Stimulated activated CD4-positive, alpha-beta T cell treated with anti-CD3 and anti-CD28 coated beads, Interleukin-2, amount 100 ng/mL, for 4 hours (primary cell): ENCODE results near the gene CSNK2A1.
A peak's percentile ranks its signal among the peaks of the same experiment; 100 is the strongest.
"Not testable (repeated sequence)": the region's sequence is repeated elsewhere in the genome, so short reads cannot be mapped to it uniquely, and the experiment has no call there.

Source experiments
- DNase-seq: peaks from one replicate; pipeline ENCODE4 v3.0.0-alpha.2; 2020; ENCODE audit warnings: low read depth

Gene CSNK2A1

GRCh38 chr20:543369-544152 is at the start of gene CSNK2A1:
TSS of gene CSNK2A1 (minus strand) at chr20:543790. CDS start at chr20:508551, 35,239 bp downstream.
- peak; percentile 95 for DNase-seq

GRCh38 chr20:592506-592905 is 48.9 kb upstream of the CSNK2A1 start:
- DNase-seq = no peak

GRCh38 chr20:591941-592340 is 48.4 kb upstream of the CSNK2A1 start:
- no peak for DNase-seq

GRCh38 chr20:588932-589672 is 45.5 kb upstream of the CSNK2A1 start:
- no peak for DNase-seq

GRCh38 chr20:588476-588875 is 44.9 kb upstream of the CSNK2A1 start:
- no peak for DNase-seq

GRCh38 chr20:584971-585301 is 41.3 kb upstream of the CSNK2A1 start:
- DNase-seq = no peak

GRCh38 chr20:584161-584970 is 40.8 kb upstream of the CSNK2A1 start:
- DNase-seq = no peak

- DNase-seq = no peak
These were observed 38.6 kb upstream of the CSNK2A1 start for GRCh38 chr20:582204-582603.

- DNase-seq = not testable (repeated sequence)
These were observed 35.5 kb upstream of the CSNK2A1 start for GRCh38 chr20:578940-579690.

- DNase-seq = no peak
These were observed 33.7 kb upstream of the CSNK2A1 start for GRCh38 chr20:577167-577791.

GRCh38 chr20:576156-576555 is 32.6 kb upstream of the CSNK2A1 start:
- DNase-seq = no peak

GRCh38 chr20:575230-575629 is 31.6 kb upstream of the CSNK2A1 start:
- no peak for DNase-seq

- no peak for DNase-seq
These were observed 30.8 kb upstream of the CSNK2A1 start for GRCh38 chr20:574297-574942.

- DNase-seq = no peak
These were observed 30.1 kb upstream of the CSNK2A1 start for GRCh38 chr20:573414-574296.

- DNase-seq = no peak
These were observed 29.1 kb upstream of the CSNK2A1 start for GRCh38 chr20:572727-573126.

- DNase-seq = no peak
These were observed 28.3 kb upstream of the CSNK2A1 start for GRCh38 chr20:571754-572441.

- DNase-seq = no peak
These were observed 25.3 kb upstream of the CSNK2A1 start for GRCh38 chr20:568673-569415.

GRCh38 chr20:568097-568652 is 24.6 kb upstream of the CSNK2A1 start:
- DNase-seq = no peak
